Heart left ventricle (tissue), 16 donors: ENCODE data around the gene FDXR. TPM values are rescaled to one million over a fixed set of nuclear protein-coding genes. Genes with fewer than 3 reads are reported as not detected.

Source experiments
- ATAC-seq, 4 donors: fragments of 200-7000 bp; cut with Tn5 transposase; one replicate each; pipeline ENCODE4 v1.9.1; 2020 to 2022; ENCODE audit warnings: moderate library complexity in 4 of 4, mild to moderate bottlenecking in 3 of 4, moderate number of reproducible peaks in 1 of 4
- DNase-seq, 5 donors: peaks; one replicate each; pipeline ENCODE4 v3.0.0-alpha.2; 2020
- H3K27ac ChIP-seq, 12 donors: fragments of 200-600 bp; sonication (generic) in 4 of 12; one replicate each; pipeline versions ENCODE4 v1.5.0 to v1.8.0; 2016 to 2022; ENCODE audit warnings: mild to moderate bottlenecking in 2 of 12
- H3K27me3 ChIP-seq, 9 donors: fragments of 200-600 bp; sonication (generic) in 2 of 9; one replicate each; pipeline versions ENCODE4 v1.5.1 to v1.8.0; 2016 to 2022; ENCODE audit warnings: mild to moderate bottlenecking in 3 of 9
- H3K36me3 ChIP-seq, 9 donors: fragments of 200-600 bp; sonication (generic) in 2 of 9; one replicate each; pipeline versions ENCODE4 v1.5.0 to v1.8.0; 2018 to 2022; ENCODE audit warnings: mild to moderate bottlenecking in 2 of 9
- H3K4me1 ChIP-seq, 12 donors: fragments of 200-600 bp; sonication (generic) in 4 of 12; one replicate each; pipeline versions ENCODE4 v1.5.0 to v1.8.0; 2016 to 2022; ENCODE audit warnings: mild to moderate bottlenecking in 3 of 12
- H3K4me3 ChIP-seq, 12 donors: fragments of 200-600 bp; sonication (generic) in 4 of 12; one replicate each; pipeline versions ENCODE4 v1.5.0 to v1.8.0; 2017 to 2022; ENCODE audit warnings: mild to moderate bottlenecking in 9 of 12, moderate library complexity in 4 of 12
- H3K9me3 ChIP-seq, 12 donors: fragments of 200-600 bp; sonication (generic) in 4 of 12; one replicate each; pipeline versions ENCODE4 v1.5.0 to v1.8.0; 2016 to 2022; ENCODE audit warnings: mild to moderate bottlenecking in 1 of 12
- CTCF ChIP-seq, 12 donors: fragments of 200-600 bp; sonication (generic) in 4 of 12; IDR thresholded peaks; one replicate each; pipeline versions ENCODE4 v1.5.0 to v1.8.0; 2018 to 2022; ENCODE audit warnings: antibody characterized with exemption in 12 of 12, mild to moderate bottlenecking in 5 of 12
- POLR2A ChIP-seq, 2 donors: fragments of 450-650 bp; IDR thresholded peaks; one replicate each; pipeline ENCODE4 v1.6.1; 2017; ENCODE audit warnings: antibody characterized with exemption in 2 of 2, mild to moderate bottlenecking in 2 of 2, moderate library complexity in 2 of 2
- WGBS, 4 donors: extraction: QIAGEN DNeasy Blood & Tissue Kit in 2 of 4; methylation state at CpG; one replicate each; pipeline versions ENCODE4 v1.1.5 to v1.1.7; 2013 to 2018; 5-methylcytosine and 5-hydroxymethylcytosine counted together
- intact Hi-C, 10 donors: fragments of 100-400 bp; cut with DNase I; formaldehyde crosslinking; loops; one replicate each; pipeline versions ENCODE4 v1.11.1 to v1.14.2; 2022
- polyA plus RNA-seq, 2 donors: library from polyadenylated mRNA; stranded (reverse); fragments of 200-250 nt; gene quantifications; one replicate each; pipeline ENCODE4 v1.2.3, GENCODE V29; 2013
- total RNA-seq, 9 donors: library from RNA; depleted of rRNA in 2 of 9; stranded (reverse); fragments of >200 nt in 2 of 9; fragmentation: NEBNext Ultra II Directional in 3 of 9; extraction: Animal tissue kit (Norgen Biotek cat#: 25700) in 3 of 9; gene quantifications; one replicate each; pipeline versions ENCODE4 v1.1.0 to v1.2.4, GENCODE V29; 2016 to 2023
- donor health status: ischemic (EF 13 %, LVEDD 7.1; RV severe dilation, severe dysfunction).
- donor health status: healthy with polysubstance abuse.
- donor health status: DM: no; HTN: yes; CAD: no.
- donor health status: DM: no; HTN: no; CAD: no.
- donor health status: ischemic (EF 25% LVEDD 6.9; RV normal size, moderate dysfunction).
- donor health status: ischemic (EF 25% LVEDD 5.7; RV mildly dilated, moderate dysfunction).
- donor health status: healthy.
- donor health status: DM: yes; HTN: yes; CAD: no.
- donor health status: ischemic (EF 35%, LVEDD 5.7; RV mildly dilated, moderate dysfunction).
- donor health status: nonischemic (EF 11% LVEDD 7.7; RV severe dilation, severe dysfunction).
- donor health status: DM: yes; HTN: yes; CAD: no.
- donor health status: PGD.
- donor health status: ischemic (EF 29% LVEDD 5.4; RV normal size, mild dysfunction).
- donor health status: nonischemic (EF 23%, LVEDD 6.1; RV moderate dilation, normal function).

FDXR gene
- total and polyA plus RNA-seq, 11 donors: 2.5 to 8.7 (median 4.7) TPM

GRCh38 chr17:74831444-74832146 lies 41.2 kb downstream of the FDXR start:
- ATAC-seq (no peak), DNase-seq (no peak)
- no peak overlapping the region for H3K4me3 ChIP-seq
- intact Hi-C loops: no loop called here
- no peak for TF ChIP-seq POLR2A (IDR thresholded peaks at IDR 0.05)
- H3K27me3 ChIP-seq: no peaks in the 10 kb centered on the region
- H3K9me3 ChIP-seq: no peaks in the 10 kb centered on the region
- WGBS, 4 donors: 91 to 93% (median 92%) methylated on average over 21 to 22 of the region's 22 CpGs
- H3K36me3 ChIP-seq: peaks cover 0 to 29% (median 7%) of the 10 kb centered on the region in 9 donors
- no peak overlapping the region for H3K27ac ChIP-seq
- peaks cover 0 to 6% (median 0%) of the 10 kb centered on the region in 12 donors for H3K4me1 ChIP-seq

- no peak overlapping the region for H3K27ac ChIP-seq
- no peaks in the 10 kb centered on the region for H3K9me3 ChIP-seq
- no peak for DNase-seq
- TF ChIP-seq POLR2A (IDR thresholded peaks at IDR 0.05) (no peak), CTCF (IDR thresholded peaks at IDR 0.05) (no peak)
- no peak for ATAC-seq
- intact Hi-C loops: no loop called here
- no peak overlapping the region for H3K4me3 ChIP-seq
- H3K4me1 ChIP-seq: peaks cover 0 to 6% (median 0%) of the 10 kb centered on the region in 12 donors
- H3K36me3 ChIP-seq: peaks cover 0 to 22% (median under 1%) of the 10 kb centered on the region in 9 donors
- no peaks in the 10 kb centered on the region for H3K27me3 ChIP-seq
- 93 to 95% (median 94%) methylated on average over 18 to 19 of the region's 19 CpGs for WGBS, 4 donors
Measured at GRCh38 chr17:74830861-74831260, 41.9 kb downstream of the FDXR start.

GRCh38 chr17:74827800-74828199 lies 45.0 kb downstream of the FDXR start:
- Histone ChIP-seq H3K27me3 (no peaks in the 10 kb centered on the region), H3K4me3 (no peak overlapping the region), H3K36me3 (peaks cover 0 to 33% (median 3%) of the 10 kb centered on the region in 9 donors), H3K9me3 (no peaks in the 10 kb centered on the region), H3K4me1 (peaks cover 0 to 6% (median 0%) of the 10 kb centered on the region in 12 donors), H3K27ac (no peak overlapping the region)
- ATAC-seq: no peak
- TF ChIP-seq CTCF (IDR thresholded peaks at IDR 0.05) (no peak), POLR2A (IDR thresholded peaks at IDR 0.05) (no peak)
- no peak for DNase-seq
- WGBS, 4 donors: 95 to 96% (median 95%) methylated on average over 11 of the region's 11 CpGs
- intact Hi-C loops: no loop called here

- ATAC-seq (no peak), DNase-seq (no peak)
- Histone ChIP-seq H3K36me3 (peaks cover 0 to 35% (median 3%) of the 10 kb centered on the region in 9 donors), H3K27me3 (no peaks in the 10 kb centered on the region), H3K4me1 (peaks cover 0 to 11% (median 0%) of the 10 kb centered on the region in 12 donors), H3K27ac (no peak overlapping the region), H3K9me3 (no peaks in the 10 kb centered on the region), H3K4me3 (no peak overlapping the region)
- intact Hi-C loops: no loop called here
- WGBS, 4 donors: 82 to 94% (median 91%) methylated on average over 9 of the region's 9 CpGs
- TF ChIP-seq CTCF (IDR thresholded peaks at IDR 0.05) (no peak), POLR2A (IDR thresholded peaks at IDR 0.05) (no peak)
Measured at GRCh38 chr17:74825952-74826719, 46.7 kb downstream of the FDXR start.
